ENCODE data around the gene ERBB4. TPM values are rescaled to one million over a fixed set of nuclear protein-coding genes. Genes with fewer than 3 reads are reported as not detected.
A peak's percentile ranks its signal among the peaks of the same experiment; 100 is the strongest.

The ERBB4 gene
- total RNA-seq, 1 experiment from 2014 or later: 0.15 TPM

GRCh38 chr2:212539072-212539880, 674 bp upstream of the ERBB4 start:
- ATAC-seq (0 out of 2 replicates have a peak, but pooled peaks have one; percentile 39), DNase-seq (ENCODE audit: low read depth, low spot score) (no peak)
- POLR2A ChIA-PET: no interaction called here
- BruUV-seq (replicated peaks): no TSS peak
- Histone ChIP-seq H3K27ac (ENCODE audit: low read length) (no peak overlapping the region), H3K27me3 (ENCODE audit: control insufficient read depth, insufficient read depth, low read length) (peaks cover 17% of the 10 kb centered on the region), H3K4me1 (ENCODE audit: control insufficient read depth, insufficient read depth, low read length) (peaks cover 3% of the 10 kb centered on the region; the same call in 1 of the 2 replicates), H3K36me3 (ENCODE audit: control insufficient read depth, insufficient read depth, low read length) (no peaks in the 10 kb centered on the region), H3K9me3 (ENCODE audit: control insufficient read depth, insufficient read depth, low read depth, low read length) (no peaks in the 10 kb centered on the region), H3K4me3 (ENCODE audit: low read depth in 2 of 2, low read length in 2 of 2) (peak overlapping the region; percentile 45 to 59)
- TF ChIP-seq TCF7L2 (IDR thresholded peaks at IDR 0.05; ENCODE audit: low read depth, low read length): no peak
- no peak for TF ChIP-seq SIN3A (IDR thresholded peaks at IDR 0.05; ENCODE audit: borderline replicate concordance, insufficient read depth, low read depth, low read length)
- no peak for TF ChIP-seq POLR2AphosphoS5 (IDR thresholded peaks at IDR 0.05; ENCODE audit: low read depth, low read length)
- TF ChIP-seq, protein P1, sequence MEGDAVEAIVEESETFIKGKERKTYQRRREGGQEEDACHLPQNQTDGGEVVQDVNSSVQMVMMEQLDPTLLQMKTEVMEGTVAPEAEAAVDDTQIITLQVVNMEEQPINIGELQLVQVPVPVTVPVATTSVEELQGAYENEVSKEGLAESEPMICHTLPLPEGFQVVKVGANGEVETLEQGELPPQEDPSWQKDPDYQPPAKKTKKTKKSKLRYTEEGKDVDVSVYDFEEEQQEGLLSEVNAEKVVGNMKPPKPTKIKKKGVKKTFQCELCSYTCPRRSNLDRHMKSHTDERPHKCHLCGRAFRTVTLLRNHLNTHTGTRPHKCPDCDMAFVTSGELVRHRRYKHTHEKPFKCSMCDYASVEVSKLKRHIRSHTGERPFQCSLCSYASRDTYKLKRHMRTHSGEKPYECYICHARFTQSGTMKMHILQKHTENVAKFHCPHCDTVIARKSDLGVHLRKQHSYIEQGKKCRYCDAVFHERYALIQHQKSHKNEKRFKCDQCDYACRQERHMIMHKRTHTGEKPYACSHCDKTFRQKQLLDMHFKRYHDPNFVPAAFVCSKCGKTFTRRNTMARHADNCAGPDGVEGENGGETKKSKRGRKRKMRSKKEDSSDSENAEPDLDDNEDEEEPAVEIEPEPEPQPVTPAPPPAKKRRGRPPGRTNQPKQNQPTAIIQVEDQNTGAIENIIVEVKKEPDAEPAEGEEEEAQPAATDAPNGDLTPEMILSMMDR (IDR thresholded peaks at IDR 0.05): no peak
- no peak for TF ChIP-seq REST (IDR thresholded peaks at IDR 0.05; ENCODE audit: insufficient read depth in 1 of 2, low read depth in 2 of 2, low read length in 1 of 2)
- in situ Hi-C loops (cut with HindIII; ENCODE audit: low pct_unique_long_range_greater_than_20kb, low sequenced_read_pairs): no loop called here
- intact Hi-C loops (cut with micrococcal nuclease; ENCODE audit: unreplicated experiment): no loop called here
- CTCF ChIA-PET: no interaction called here

DNA sequence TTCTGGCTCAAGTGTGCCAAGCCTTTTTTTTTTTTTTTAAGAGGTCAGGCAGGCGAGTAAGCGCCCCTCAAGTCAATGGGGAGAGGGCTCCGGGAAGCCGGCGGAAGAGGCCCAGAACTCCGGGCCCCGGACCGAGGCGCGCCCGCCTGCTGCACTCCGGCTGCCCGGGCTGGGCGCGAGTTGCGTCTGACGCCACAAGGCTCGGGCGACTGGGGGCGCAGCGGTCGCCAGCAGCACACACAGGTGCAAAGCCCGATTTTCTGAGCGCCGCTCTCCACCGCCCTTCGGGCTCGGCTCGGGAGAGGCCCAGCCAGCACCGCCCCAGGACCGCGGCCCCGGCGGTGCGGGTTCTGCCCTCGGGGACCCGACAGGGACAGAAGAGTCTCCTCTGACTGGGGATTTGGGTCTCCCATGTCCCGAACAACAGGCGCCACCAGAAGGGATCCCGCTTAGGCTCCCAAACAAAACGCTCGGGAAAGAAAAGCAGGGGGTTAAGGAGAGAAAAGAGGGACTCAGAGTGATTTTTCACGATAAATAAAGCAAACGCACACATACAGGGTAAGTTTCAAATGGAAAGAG, 787 bp downstream of the ERBB4 start:
- ChIA-PET POLR2A (no interaction called here), CTCF (no interaction called here)
- no peak for DNase-seq (ENCODE audit: low read depth, low spot score)
- TF ChIP-seq REST (IDR thresholded peaks at IDR 0.05; ENCODE audit: insufficient read depth in 1 of 2, low read depth in 2 of 2, low read length in 1 of 2): no peak
- TF ChIP-seq SIN3A (IDR thresholded peaks at IDR 0.05; ENCODE audit: borderline replicate concordance, insufficient read depth, low read depth, low read length): no peak
- TF ChIP-seq POLR2AphosphoS5 (IDR thresholded peaks at IDR 0.05; ENCODE audit: low read depth, low read length): no peak
- TF ChIP-seq, protein P1 (IDR thresholded peaks at IDR 0.05): no peak
- no peak for TF ChIP-seq TCF7L2 (IDR thresholded peaks at IDR 0.05; ENCODE audit: low read depth, low read length)
- Histone ChIP-seq H3K36me3 (ENCODE audit: control insufficient read depth, insufficient read depth, low read length) (no peaks in the 10 kb centered on the region), H3K4me3 (ENCODE audit: low read depth in 2 of 2, low read length in 2 of 2) (peak overlapping the region; percentile 45 to 59), H3K27me3 (ENCODE audit: control insufficient read depth, insufficient read depth, low read length) (peaks cover 20% of the 10 kb centered on the region), H3K27ac (ENCODE audit: low read length) (no peak overlapping the region), H3K9me3 (ENCODE audit: control insufficient read depth, insufficient read depth, low read depth, low read length) (no peaks in the 10 kb centered on the region), H3K4me1 (ENCODE audit: control insufficient read depth, insufficient read depth, low read length) (peaks cover 3% of the 10 kb centered on the region; the same call in 1 of the 2 replicates)
- intact Hi-C loops (cut with micrococcal nuclease; ENCODE audit: unreplicated experiment): no loop called here
- in situ Hi-C loops (cut with HindIII; ENCODE audit: low pct_unique_long_range_greater_than_20kb, low sequenced_read_pairs): no loop called here
- peak; percentile 79 for ATAC-seq
- no TSS peak for BruUV-seq (replicated peaks)
